NCI-H2107 (cell line): ENCODE results near the gene FBXW4.
"Not testable (repeated sequence)": the region's sequence is repeated elsewhere in the genome, so short reads cannot be mapped to it uniquely, and the experiment has no call there.

Experiments used
- DNase-seq: peaks from one replicate; lab custom pipeline; 2025; lab: John Stamatoyannopoulos, UW

Gene FBXW4

DNA sequence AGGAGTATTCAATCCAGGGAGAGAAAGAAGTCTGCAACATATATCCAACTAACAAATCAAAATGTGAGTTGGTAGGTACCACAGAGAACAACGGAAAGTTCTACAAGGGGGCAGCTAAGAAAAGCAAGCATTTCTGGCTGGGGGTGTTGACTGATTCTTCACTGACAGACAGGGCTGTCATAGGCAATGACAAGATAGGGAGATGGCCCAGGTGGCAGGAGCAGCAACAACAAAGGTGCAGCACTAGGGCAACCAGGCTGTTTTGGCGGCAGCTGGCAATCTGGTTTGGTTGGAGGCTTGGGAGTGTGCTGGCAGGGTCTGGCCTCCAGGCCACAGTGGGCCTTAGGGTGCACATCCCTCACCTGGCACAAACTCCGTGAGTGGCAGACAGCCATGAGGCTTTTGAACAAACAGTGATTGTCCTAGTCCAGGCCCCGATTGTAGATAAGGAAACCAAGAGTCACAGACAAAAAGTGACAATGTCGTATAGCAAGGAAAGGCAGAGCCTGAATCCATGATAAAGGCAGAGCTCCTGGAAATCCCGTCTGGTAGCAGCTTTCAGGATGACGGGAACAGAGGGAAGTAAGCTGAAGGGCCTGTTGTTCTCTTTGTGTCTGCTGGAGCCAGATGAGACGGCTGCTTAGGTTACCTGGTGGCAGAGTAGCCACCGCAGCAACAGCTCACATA, 78.4 kb downstream of the FBXW4 start:
- DNase-seq = no peak

- no peak for DNase-seq
Measured at GRCh38 chr10:101615525-101616116, 79.3 kb downstream of the FBXW4 start.

GRCh38 chr10:101614663-101615524, 80.1 kb downstream of the FBXW4 start:
- DNase-seq = no peak

DNA sequence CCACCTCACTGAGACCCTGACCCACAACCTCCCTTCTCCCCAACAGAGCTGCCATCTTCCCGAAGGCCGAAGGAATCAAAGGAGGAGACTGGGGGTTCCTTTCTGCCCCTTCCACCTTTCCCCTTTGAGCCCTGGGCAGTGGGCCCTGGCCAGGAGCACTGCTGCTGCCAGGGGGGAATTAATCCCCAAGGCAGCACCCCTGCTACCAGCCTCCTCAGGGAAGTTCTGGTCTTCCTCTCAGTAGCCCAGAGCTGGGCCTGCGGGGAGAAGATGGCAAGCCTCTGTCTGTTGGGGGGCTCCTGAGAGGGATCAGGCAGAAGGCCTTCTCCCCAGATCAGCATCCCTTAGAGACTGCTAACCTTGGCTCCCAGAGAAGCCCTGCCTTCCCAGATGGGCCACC, 81.3 kb downstream of the FBXW4 start:
- no peak for DNase-seq

DNA sequence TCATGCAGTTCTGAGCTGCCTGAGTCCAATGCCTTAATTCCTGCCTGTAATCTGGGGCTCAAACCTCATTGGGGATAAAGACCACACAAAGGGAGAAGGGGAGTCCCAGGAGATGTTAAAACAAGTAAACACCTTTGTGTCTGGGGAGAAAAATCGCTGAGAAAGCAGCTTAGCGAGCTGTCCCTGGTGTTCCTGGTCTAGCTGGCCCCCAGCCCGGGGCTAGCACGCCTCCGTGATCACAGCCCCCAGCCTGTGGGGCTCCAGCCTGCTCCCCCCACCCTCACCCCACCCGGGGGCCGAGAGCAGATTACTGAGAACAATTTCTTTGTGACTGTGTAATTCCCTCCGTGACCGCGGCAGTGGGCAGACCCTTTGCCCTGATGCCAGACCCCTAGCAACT, 82.1 kb downstream of the FBXW4 start:
- no peak for DNase-seq

DNA sequence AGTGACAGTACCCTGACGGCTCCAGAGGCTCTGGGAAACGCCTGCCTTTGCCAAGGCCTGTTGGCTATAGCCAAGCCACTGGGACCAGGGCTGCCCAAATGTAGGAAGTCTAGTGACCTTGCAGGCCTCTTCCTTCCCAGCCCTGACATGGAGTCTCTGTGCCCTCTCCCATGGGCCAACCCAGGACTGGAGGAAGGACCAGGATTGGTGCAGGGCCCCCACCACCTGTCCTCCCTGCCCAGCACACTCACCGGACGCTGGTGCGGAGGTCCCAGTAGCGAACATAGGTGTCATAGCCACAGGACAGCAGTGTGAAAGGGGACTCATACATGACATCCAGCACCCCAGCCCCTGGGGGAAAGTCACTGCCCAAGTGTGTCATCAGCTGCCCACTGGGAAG, 82.9 kb downstream of the FBXW4 start:
- no peak for DNase-seq

- no peak for DNase-seq
Measured at GRCh38 chr10:101611096-101611905, 83.7 kb downstream of the FBXW4 start.

- DNase-seq = no peak
Measured at GRCh38 chr10:101609481-101609880, 85.5 kb downstream of the FBXW4 start.

DNA sequence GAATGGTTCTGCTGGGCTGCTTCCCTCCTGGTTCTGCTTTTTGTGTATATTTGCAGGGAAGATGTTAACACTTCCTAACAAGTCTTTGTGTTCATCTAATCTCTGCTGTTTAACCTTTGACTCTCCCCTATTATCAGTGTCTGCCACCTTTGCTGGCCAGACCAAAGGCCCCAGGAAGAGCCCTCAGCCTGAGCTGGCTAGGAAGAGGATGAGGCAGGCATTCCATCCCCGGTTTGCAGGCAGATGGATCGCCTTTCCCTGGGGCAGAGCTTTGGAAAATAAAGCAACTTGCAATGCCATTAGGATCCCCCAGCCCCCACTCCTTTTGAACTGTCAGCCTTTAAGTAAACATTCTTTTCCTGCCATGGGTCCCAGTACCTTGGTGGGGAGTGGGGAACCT, 87.8 kb downstream of the FBXW4 start:
- DNase-seq = no peak

GRCh38 chr10:101602761-101603398, 92.1 kb downstream of the FBXW4 start:
- DNase-seq = peak; percentile 49

GRCh38 chr10:101601541-101601940, 93.4 kb downstream of the FBXW4 start:
- no peak for DNase-seq

GRCh38 chr10:101597091-101597900, 97.7 kb downstream of the FBXW4 start:
- no peak for DNase-seq

GRCh38 chr10:101595591-101596433, 99.2 kb downstream of the FBXW4 start:
- DNase-seq = no peak

DNA sequence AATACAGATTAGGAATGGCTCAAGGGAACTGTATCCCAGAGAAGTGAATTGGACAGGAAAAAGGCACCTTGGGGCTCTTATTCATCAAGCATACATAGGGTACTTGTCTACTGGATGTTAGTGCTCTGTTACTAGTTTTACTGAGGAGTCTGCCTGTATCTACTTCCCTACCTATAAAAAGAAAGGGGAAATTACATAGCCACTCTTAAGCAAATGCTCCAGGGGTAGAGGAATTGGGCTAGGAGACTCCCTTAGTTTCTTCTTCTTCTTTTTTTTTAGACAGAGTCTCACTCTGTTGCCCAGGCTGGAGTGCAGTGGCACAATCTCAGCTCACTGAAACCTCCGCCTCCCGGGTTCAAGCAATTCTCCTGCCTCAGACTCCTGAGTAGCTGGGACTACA, 101.6 kb downstream of the FBXW4 start:
- DNase-seq = not testable (repeated sequence)

GRCh38 chr10:101588879-101589278, 106.1 kb downstream of the FBXW4 start:
- no peak for DNase-seq

DNA sequence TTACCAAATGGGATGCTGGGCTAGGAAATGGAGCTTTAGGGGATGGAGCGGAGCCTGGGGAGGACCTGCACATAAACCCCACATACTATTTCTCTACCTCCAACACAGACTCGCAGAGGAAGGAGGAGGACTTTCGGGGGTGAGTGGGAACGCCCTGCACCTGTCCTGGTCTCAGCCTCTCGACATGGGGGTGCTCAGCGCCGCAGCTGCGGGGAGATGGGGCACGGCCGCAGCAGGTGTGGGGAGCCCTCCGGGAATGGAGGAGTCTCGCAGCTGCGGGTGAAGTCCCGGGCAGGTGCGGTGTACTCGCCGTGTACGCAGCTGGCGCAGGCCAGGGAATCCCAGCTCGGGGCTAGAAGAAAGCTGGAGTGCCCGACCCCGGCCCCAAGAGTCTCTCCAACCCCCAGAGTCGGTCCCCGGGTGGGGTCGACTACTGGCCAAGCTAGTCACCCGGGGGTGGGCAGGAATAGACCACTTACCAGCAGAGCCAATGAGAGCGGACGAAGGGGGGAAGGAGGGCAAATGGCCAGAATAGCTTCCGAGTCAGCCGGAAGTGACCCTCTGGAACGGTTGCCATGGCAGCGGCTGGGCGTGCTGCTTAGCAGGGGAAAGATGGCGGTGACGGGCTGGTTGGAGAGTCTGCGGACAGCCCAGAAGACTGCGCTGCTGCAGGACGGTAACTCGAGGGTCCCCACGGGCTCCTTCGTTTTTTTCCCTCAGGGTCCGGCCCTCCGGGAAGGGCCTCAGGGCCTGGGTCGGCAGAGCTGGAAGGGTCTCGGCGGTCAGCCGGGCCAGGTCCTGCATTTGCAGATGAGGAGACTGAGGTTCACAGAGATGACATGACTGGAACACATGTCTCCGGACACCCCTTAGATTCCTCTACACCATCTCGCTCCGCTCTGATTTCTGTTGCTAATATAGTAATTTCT, 107.0 kb downstream of the FBXW4 start, which contains the start of the genes DPCD and POLL:
DPCD (plus strand) TSS at position 597 of the 929 bp plus-strand sequence; CDS start at position 613, 16 bp downstream.
POLL (minus strand) TSS at position 533 of the 929 bp plus-strand sequence. CDS start 897 bp downstream, outside the sequence.
- DNase-seq = peak; percentile 79

DNA sequence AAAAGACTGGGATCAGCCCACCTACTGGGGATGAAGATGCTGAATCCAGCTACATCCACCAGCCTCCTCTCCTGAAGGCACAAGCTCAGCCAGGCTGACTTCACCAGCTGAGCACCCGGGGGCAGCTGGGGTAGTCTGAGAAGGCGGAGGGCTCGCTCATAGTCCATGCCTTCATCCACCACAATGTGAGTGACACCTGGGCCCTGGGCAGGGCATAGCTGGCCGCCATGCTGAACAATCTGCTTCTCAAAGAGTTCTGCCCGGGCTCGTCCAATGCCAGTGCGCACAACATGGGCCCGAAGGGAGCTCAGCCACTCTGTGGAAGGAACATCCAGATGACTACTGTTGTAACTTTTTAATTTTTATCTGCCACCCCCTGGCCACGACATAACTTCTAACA, 109.1 kb downstream of the FBXW4 start:
- no peak for DNase-seq
